Erythroblast (primary cell): Measurements from ENCODE around the gene VEGFB.

ENCODE experiments used
- GATA1 ChIP-seq: IDR thresholded peaks from 2 replicates; pipeline ENCODE4 v1.6.1; 2011; ENCODE audit warnings: low read depth, mild to moderate bottlenecking, control low read depth, low read length, moderate library complexity
- POLR2A ChIP-seq: IDR thresholded peaks from 2 replicates; pipeline ENCODE4 v1.6.1; 2011; ENCODE audit warnings: mild to moderate bottlenecking, low read length

DNA sequence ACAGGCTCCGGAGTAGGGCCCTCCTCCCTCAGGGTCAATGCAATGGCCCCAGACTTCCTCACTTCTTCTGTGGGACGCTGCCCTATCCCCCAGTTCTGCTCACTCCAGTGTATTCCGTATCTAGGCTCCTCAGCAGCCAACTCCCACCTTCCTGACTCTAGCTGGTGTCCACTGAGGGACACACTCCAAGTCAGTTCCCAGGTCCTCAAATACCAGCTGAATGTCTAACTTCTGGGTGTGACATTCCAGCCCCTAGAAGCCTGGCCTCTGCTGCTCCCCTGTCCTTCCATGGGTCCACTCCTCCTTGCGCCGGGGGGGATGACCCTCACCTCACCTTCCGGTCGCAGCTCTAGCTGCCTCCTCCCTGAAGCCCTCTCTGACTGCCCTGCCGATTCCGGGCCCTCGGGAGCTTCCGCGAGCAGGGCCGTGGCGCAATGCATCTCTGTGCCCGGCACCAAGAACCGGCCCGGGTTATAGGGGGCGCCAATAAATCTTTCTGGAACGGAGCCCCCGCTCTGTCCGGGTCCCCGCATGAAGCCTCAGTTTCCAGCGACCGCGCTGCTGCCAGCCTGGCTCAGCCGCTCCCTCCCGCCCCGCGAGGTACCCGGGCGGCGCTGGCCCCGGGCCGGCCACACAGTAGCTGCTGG, 34.6 kb downstream of the VEGFB start:
- TF ChIP-seq POLR2A (peak; percentile 33), GATA1 (no peak)
